ENCODE measurements around the gene PLCB1.
"Not testable (repeated sequence)": the region's sequence is repeated elsewhere in the genome, so short reads cannot be mapped to it uniquely, and the experiment has no call there.

The PLCB1 gene

GRCh38 chr20:8796088-8796660, 664.1 kb downstream of the PLCB1 start:
- in situ Hi-C loops (cut with MboI; ENCODE audit: low sequenced_read_pairs): no loop called here

GRCh38 chr20:8798505-8798904, 666.4 kb downstream of the PLCB1 start:
- in situ Hi-C loops (cut with MboI; ENCODE audit: low sequenced_read_pairs): no loop called here

- in situ Hi-C loops (cut with MboI; ENCODE audit: low sequenced_read_pairs): no loop called here
These were observed 668.0 kb downstream of the PLCB1 start for GRCh38 chr20:8800089-8800488.

- in situ Hi-C loops (cut with MboI; ENCODE audit: low sequenced_read_pairs): no loop called here
These were observed 669.6 kb downstream of the PLCB1 start for GRCh38 chr20:8801686-8802085.

GRCh38 chr20:8803065-8803464, 671.0 kb downstream of the PLCB1 start:
- in situ Hi-C loops (cut with MboI; ENCODE audit: low sequenced_read_pairs): no loop called here

GRCh38 chr20:8803941-8804340, 671.9 kb downstream of the PLCB1 start:
- in situ Hi-C loops (cut with MboI; ENCODE audit: low sequenced_read_pairs): no loop called here

GRCh38 chr20:8805737-8806442, 673.8 kb downstream of the PLCB1 start:
- in situ Hi-C loops (cut with MboI; ENCODE audit: low sequenced_read_pairs): no loop called here

GRCh38 chr20:8807480-8808201, 675.6 kb downstream of the PLCB1 start:
- in situ Hi-C loops (cut with MboI; ENCODE audit: low sequenced_read_pairs): no loop called here

- in situ Hi-C loops (cut with MboI; ENCODE audit: low sequenced_read_pairs): no loop called here
These were observed 676.1 kb downstream of the PLCB1 start for GRCh38 chr20:8808202-8808535.

- in situ Hi-C loops (cut with MboI; ENCODE audit: low sequenced_read_pairs): no loop called here
These were observed 677.3 kb downstream of the PLCB1 start for GRCh38 chr20:8809107-8809953.

GRCh38 chr20:8811801-8812594, 679.9 kb downstream of the PLCB1 start:
- in situ Hi-C loops (cut with MboI; ENCODE audit: low sequenced_read_pairs): no loop called here

- in situ Hi-C loops (cut with MboI; ENCODE audit: low sequenced_read_pairs): no loop called here
These were observed 680.8 kb downstream of the PLCB1 start for GRCh38 chr20:8812817-8813216.

GRCh38 chr20:8815208-8815607, 683.1 kb downstream of the PLCB1 start:
- in situ Hi-C loops (cut with MboI; ENCODE audit: low sequenced_read_pairs): no loop called here

- in situ Hi-C loops (cut with MboI; ENCODE audit: low sequenced_read_pairs): no loop called here
These were observed 697.2 kb downstream of the PLCB1 start for GRCh38 chr20:8829256-8829655.

- in situ Hi-C loops (cut with MboI; ENCODE audit: low sequenced_read_pairs): not testable (repeated sequence)
These were observed 702.2 kb downstream of the PLCB1 start for GRCh38 chr20:8834294-8834693.

GRCh38 chr20:8834851-8835250, 702.8 kb downstream of the PLCB1 start:
- in situ Hi-C loops (cut with MboI; ENCODE audit: low sequenced_read_pairs): no loop called here

- in situ Hi-C loops (cut with MboI; ENCODE audit: low sequenced_read_pairs): no loop called here
These were observed 705.3 kb downstream of the PLCB1 start for GRCh38 chr20:8837396-8837795.

- in situ Hi-C loops (cut with MboI; ENCODE audit: low sequenced_read_pairs): no loop called here
These were observed 710.5 kb downstream of the PLCB1 start for GRCh38 chr20:8842525-8842924.

- in situ Hi-C loops (cut with MboI; ENCODE audit: low sequenced_read_pairs): no loop called here
These were observed 712.1 kb downstream of the PLCB1 start for GRCh38 chr20:8844179-8844578.

GRCh38 chr20:8849990-8850389, 717.9 kb downstream of the PLCB1 start:
- in situ Hi-C loops (cut with MboI; ENCODE audit: low sequenced_read_pairs): no loop called here

- in situ Hi-C loops (cut with MboI; ENCODE audit: low sequenced_read_pairs): no loop called here
These were observed 719.4 kb downstream of the PLCB1 start for GRCh38 chr20:8851446-8851845.
